NCI-H1105 treated with DMSO at 0.1 percent for 48 hours (cell line): ENCODE measurements around the gene NTRK3.

ENCODE experiments used
- DNase-seq: peaks from one replicate; lab custom pipeline; 2025; lab: John Stamatoyannopoulos, UW

Gene NTRK3

DNA sequence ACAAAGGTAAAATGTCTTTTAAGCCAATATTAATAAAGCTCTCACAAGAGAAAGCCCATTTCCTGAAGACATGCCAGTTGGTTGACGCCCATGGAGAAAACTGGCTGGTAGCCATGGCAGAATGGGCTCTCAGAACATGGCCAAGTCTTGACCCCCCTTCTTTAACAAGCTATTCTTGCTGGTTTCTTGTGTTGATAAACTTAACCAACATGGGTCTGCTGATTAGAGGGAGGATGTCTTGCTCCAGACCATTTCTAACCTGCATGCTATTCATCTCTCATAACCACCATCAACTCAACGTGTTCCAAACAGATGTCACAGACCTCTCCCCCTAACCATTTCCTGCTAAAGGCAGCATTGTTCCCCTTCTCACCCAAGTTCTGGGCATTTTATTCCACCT, 25.7 kb downstream of the NTRK3 start:
- DNase-seq = no peak

- DNase-seq = no peak
Measured at GRCh38 chr15:88225461-88225860, 31.1 kb downstream of the NTRK3 start.

DNA sequence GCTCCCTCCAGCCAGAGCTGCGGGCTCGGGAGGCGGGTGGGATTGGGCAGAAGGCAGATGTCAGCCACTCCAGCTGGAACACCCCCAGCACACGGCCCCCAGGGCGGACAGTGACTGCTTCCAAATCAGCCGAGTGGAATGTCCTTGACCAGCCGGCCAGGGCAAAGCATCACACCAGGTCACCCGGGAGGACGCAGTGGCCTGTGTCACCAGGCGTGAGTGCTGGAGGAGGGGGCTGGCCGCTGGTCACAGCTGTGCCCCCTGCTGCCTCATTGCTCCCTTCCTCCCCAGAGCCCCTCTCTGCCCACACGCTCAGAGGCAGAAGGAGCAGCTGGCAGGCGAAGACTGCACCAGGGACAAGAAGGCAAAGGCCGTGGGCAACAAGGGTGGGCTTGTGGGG, 33.5 kb downstream of the NTRK3 start:
- DNase-seq = no peak

DNA sequence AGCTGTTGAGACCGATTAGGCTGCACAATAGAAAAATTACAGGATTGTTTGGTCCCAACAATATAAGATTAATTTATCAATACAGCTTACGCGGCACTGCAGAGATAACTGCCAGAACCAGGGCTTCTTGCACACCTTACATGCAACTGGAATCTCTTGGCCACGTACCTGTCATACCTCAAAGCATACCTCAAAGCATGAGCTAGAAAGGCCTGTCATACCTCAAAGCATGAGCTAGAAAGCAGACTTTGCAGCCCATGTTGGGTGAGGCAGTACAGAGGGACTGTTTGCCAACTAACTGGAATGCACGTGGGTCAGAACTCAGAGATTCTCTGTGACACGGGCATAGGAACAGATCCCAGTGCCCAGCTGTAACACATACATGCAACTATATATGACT, 34.7 kb downstream of the NTRK3 start:
- DNase-seq = no peak

DNA sequence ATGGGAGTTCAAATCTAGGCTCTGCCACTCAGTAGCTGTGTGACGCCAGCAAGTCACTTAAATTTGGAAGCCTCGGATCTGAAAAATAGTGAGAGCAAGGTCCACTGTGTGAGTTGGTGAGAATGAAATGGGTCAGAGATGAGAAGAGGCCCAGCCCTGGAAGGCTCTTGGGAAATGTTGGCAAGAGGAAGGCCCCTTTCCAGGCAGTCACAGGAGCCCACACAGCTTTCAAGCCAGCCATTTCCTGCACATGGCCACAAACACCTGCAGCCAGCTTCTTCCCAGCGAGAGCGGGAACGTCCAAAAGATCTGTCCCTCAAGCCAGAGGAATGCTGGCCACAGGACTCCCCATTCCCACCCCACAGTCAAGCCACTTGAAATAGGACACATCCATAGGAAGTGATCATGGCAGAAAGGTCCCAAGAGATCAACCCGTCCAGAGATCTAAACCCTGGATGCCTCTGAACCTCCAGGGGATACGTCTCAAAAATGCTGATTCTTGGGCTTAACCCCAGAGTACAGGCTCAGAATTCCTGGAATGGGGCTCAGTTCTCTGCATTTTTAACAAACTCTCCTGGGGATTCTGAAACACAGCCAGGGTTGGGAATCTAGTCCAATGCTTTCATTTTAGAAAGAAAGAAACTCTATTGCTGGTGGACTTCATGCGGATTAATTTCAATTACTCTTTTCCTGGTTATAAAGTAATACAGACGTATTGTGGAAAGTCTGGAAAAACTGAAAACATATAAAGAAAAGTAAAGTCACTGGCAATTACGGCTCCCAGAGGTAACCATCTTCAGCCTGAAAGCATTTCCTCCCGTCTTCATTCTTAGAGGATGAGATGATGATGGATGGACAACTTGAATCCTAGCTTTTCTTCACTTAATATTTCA, 35.9 kb downstream of the NTRK3 start:
- no peak for DNase-seq

- DNase-seq = no peak
Measured at GRCh38 chr15:88219623-88220022, 36.9 kb downstream of the NTRK3 start.

DNA sequence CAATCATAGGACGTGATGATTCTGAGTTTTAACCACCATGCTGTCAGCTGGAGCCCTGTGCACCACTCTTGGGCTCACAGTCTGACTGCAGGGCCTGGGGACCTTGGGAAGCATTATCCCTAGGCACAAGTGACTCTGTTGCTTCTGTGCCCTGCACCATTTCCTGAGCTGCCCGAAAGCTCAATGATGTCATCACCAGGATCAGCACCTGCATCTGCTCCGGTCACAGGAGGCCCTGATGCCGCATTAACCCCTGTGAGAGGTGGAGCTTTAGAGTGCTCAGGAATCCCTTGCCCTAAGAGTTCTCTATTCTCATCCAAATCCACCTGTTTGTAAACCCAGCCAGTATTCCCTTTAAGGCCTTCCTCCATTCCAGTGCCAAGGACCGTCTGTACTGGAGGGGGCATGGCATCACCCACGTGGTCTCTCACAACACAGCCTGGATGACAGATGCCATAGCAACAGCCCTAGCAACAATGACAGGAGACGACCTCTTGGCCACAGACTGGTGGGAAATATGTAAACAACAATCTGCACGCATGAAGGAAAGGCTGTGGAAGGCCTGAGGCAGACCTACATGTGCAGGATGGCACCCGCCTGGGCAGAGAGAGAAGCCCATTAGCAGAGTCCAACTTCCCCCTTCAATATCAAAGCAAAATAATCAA, 37.9 kb downstream of the NTRK3 start:
- DNase-seq = no peak

- DNase-seq = no peak
Measured at GRCh38 chr15:88215066-88215648, 41.4 kb downstream of the NTRK3 start.

DNA sequence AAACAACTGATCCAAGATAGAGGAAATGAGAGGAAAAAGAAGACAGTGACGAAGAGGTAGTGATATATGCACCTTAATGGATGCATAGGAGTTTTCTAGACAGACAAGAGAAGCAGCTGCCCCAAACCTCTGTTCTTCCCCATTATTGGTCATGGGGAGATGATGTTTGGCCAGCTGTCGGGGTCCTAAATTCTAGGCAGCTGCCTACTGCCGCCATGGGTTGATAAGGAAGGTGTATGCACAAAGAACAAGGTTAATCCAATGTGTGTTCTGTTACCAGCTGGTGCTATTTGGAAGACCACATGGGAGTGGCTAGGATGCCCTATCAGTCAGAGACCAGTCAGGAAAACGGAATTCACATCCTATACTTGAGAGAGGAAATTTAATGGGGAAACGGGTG, 47.4 kb downstream of the NTRK3 start:
- DNase-seq = no peak

- DNase-seq = no peak
Measured at GRCh38 chr15:88208396-88208795, 48.1 kb downstream of the NTRK3 start.

GRCh38 chr15:88207565-88207964, 49.0 kb downstream of the NTRK3 start:
- no peak for DNase-seq

GRCh38 chr15:88204584-88204983, 52.0 kb downstream of the NTRK3 start:
- DNase-seq = no peak

DNA sequence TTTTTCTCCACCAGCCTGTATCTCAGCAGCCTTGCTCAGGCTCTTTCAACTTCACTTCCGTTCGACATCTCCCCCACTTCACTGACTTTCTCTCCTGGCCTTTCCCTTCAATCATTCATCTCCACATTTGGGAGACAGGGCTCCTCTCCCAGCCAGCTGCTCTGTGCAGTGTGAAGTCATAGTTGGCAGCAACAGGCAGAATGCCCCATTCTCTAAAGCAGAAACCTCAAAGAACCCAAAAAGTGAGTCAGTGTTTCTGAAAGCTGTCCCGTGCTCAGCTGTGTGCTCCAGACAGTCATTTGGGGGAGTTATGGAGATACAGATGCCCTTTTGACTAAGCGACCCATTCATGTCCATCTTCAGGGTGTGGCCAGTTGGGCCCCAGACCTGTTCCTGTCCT, 54.3 kb downstream of the NTRK3 start:
- DNase-seq = no peak

DNA sequence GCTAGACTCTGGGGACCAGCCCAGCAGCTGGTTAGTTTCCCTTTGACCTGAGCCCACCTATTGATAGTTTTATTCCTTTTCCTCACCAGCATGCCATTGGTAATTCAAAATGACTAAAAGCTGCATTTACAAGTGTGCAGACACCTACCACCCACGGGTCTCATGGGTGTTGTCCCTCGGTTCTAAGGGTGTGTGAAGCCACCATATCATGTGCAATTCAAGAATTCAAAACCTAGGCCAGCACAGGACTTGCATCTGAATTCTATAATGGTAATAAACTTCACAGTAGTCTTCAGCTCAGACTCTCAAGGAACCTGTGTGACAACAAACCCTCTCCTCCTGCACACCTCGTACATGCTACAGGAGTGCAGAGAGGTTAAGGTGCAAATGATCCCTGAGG, 55.3 kb downstream of the NTRK3 start:
- DNase-seq = no peak

GRCh38 chr15:88196961-88197360, 59.6 kb downstream of the NTRK3 start:
- DNase-seq = no peak

- no peak for DNase-seq
Measured at GRCh38 chr15:88194162-88194561, 62.4 kb downstream of the NTRK3 start.

- DNase-seq = no peak
Measured at GRCh38 chr15:88193415-88193814, 63.1 kb downstream of the NTRK3 start.

DNA sequence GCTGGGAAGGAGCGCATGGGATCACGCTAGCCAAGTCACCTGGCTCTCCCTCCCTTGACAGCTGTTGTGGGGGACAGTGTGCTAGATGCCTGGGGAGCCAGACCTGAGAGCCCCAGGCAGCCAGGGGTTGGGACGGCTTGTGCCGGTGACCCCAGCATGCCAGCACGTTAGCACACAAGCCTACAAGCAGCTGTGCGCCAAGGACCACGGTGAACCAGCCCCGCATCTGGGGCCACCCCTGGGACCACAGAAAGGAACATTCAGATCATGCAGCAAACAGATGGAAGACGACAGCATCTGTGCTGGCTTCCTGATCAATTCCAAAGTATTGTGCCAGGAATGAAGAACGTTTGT, 64.8 kb downstream of the NTRK3 start:
- no peak for DNase-seq

- DNase-seq = no peak
Measured at GRCh38 chr15:88190232-88190631, 66.3 kb downstream of the NTRK3 start.

DNA sequence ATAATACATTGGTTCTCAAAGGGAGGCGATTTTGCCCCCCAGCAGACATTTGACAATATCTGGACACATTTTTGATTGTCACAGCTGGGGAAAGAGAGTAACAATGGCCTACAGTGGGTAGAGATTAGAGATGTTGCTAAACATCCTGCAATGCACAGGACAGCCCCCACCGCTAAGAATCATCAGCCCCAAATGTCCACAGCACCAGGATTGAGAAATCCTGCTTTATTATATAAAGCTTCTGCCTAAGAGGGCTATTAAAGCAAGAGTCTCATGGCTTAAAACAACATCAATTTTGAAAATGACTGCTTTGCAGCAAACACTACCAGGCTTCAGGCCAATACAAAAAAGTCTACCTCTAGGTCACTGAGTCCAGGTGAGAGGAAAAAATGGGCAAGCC, 68.2 kb downstream of the NTRK3 start:
- no peak for DNase-seq

GRCh38 chr15:88187195-88187594, 69.3 kb downstream of the NTRK3 start:
- no peak for DNase-seq

DNA sequence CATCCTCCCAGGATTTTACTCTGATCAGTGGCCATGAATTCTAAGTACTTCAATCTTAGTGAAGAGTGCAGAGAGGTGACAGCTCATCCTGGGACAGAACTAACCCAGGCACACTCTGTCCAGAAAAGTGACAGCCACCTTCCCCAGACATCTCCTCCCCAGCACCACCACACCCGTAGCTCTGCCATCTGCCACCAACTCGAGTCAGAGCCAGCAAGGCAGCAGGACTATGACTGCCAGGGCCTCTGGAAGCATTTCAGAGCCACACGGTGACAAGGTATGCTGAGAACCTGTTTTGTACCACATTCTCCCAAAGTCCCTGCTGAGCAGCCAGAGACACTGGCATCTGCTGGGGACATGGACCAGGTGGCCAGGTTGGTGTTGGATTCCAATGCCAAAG, 71.0 kb downstream of the NTRK3 start:
- DNase-seq = no peak

DNA sequence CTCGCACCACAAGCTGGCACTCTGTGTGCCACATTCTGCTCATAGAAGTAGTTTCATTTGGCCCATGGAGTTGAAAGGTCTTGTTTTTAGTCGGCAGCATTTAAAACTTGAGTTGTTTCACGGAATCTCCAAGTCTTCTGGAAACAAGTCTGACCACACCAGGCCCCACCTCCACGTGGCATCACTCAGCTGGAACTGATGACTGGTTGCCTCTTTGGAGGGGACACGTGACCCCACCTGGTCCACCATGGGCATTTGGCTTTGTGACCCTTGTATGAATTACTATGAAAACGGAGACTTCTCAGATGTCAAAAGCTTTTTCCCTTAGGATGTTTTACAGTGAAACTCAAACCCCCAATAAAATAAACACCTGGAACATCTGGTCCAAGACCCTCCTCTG, 74.9 kb downstream of the NTRK3 start:
- DNase-seq = no peak
